ENCODE measurements around the gene SIRPA. TPM values are rescaled to one million over a fixed set of nuclear protein-coding genes. Genes with fewer than 3 reads are reported as not detected.

SIRPA gene
- total RNA-seq, 2 experiments from 2014 or later, result 0.60 to 0.64 TPM

DNA sequence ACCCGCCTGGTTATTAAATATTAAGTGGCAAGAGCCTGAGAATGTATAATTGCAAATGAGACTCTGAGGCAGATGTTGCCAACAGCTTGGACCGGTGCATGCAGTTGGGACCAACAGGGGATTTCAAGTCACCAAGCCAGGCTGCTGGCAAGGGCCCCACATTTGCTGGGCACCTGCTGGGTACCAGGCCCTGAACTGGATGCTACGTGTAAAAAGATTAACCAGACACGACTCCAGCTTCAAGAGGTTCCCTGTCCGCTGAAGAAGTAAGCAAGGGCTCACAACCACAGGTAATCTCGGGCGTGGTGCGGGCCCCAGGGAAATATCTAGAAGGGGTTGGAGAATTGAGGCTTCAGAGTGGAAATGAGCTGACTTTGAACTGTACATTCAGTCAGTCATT, 13.2 kb upstream of the SIRPA start:
- H3K27ac Mint-ChIP-seq, result no peak overlapping the region
- CTCF ChIA-PET, result no interaction called here

GRCh38 chr20:1883986-1884385, 11.2 kb upstream of the SIRPA start:
- ATAC-seq (ENCODE audit: poor library complexity), result no peak
- CTCF ChIA-PET, result no interaction called here

More for the DNA sequence above, 13.2 kb upstream of the SIRPA start:
- Histone ChIP-seq H3K9me3 (ENCODE audit: control insufficient read depth in 1 of 2, insufficient read depth in 1 of 2, low read length in 2 of 2) (no peaks in the 10 kb centered on the region), H3K36me3 (ENCODE audit: insufficient read depth, low read length) (no peaks in the 10 kb centered on the region), H3K27me3 (ENCODE audit: control insufficient read depth in 1 of 2, insufficient read depth in 2 of 2, low read length in 2 of 2) (peaks cover 0 to 3% of the 10 kb centered on the region in 2 experiments), H3K4me1 (ENCODE audit: insufficient read depth, low read length) (peaks cover 7% of the 10 kb centered on the region), H3K4me3 (ENCODE audit: low read length) (no peak overlapping the region), H3K27ac (ENCODE audit: low read depth in 1 of 2, low read length in 2 of 2) (no peak overlapping the region)
- TF ChIP-seq CTCF (IDR thresholded peaks at IDR 0.05), result no peak
- no peaks in the 10 kb centered on the region for H3K27me3 Mint-ChIP-seq
- H3K9me3 Mint-ChIP-seq, result no peaks in the 10 kb centered on the region
- no peaks in the 10 kb centered on the region for H3K36me3 Mint-ChIP-seq (ENCODE audit: low read depth)
- ATAC-seq (ENCODE audit: poor library complexity) (no peak), DNase-seq (no peak)
- no peak overlapping the region for H3K4me3 Mint-ChIP-seq
- POLR2A ChIA-PET, result no interaction called here
- intact Hi-C loops (cut with DNase I, micrococcal nuclease), result no loop called here
- H3K4me1 Mint-ChIP-seq (ENCODE audit: low read depth), result peaks cover 16% of the 10 kb centered on the region

GRCh38 chr20:1885254-1885653, 10.0 kb upstream of the SIRPA start:
- ChIA-PET POLR2A (no interaction called here), CTCF (no interaction called here)
- Histone ChIP-seq H3K4me1 (ENCODE audit: insufficient read depth, low read length) (peaks cover 7% of the 10 kb centered on the region), H3K9me3 (ENCODE audit: control insufficient read depth in 1 of 2, insufficient read depth in 1 of 2, low read length in 2 of 2) (no peaks in the 10 kb centered on the region), H3K4me3 (ENCODE audit: low read length) (no peak overlapping the region), H3K36me3 (ENCODE audit: insufficient read depth, low read length) (no peaks in the 10 kb centered on the region), H3K27ac (ENCODE audit: low read depth in 1 of 2, low read length in 2 of 2) (no peak overlapping the region), H3K27me3 (ENCODE audit: control insufficient read depth in 1 of 2, insufficient read depth in 2 of 2, low read length in 2 of 2) (peaks cover 3 to 20% of the 10 kb centered on the region in 2 experiments)
- intact Hi-C loops (cut with DNase I, micrococcal nuclease), result no loop called here
- Mint-ChIP-seq H3K27me3 (peaks cover 20% of the 10 kb centered on the region), H3K4me1 (ENCODE audit: low read depth) (peaks cover 16% of the 10 kb centered on the region), H3K27ac (no peak overlapping the region), H3K36me3 (ENCODE audit: low read depth) (no peaks in the 10 kb centered on the region), H3K9me3 (no peaks in the 10 kb centered on the region), H3K4me3 (no peak overlapping the region)
- no peak for ATAC-seq (ENCODE audit: poor library complexity)
- no peak for TF ChIP-seq CTCF (IDR thresholded peaks at IDR 0.05)
- no peak for DNase-seq

More at GRCh38 chr20:1883986-1884385, 11.2 kb upstream of the SIRPA start:
- peaks cover 4 to 8% of the 10 kb centered on the region in 2 experiments for H3K27me3 ChIP-seq (ENCODE audit: control insufficient read depth in 1 of 2, insufficient read depth in 2 of 2, low read length in 2 of 2)
- H3K4me3 ChIP-seq (ENCODE audit: low read length), result no peak overlapping the region
- H3K36me3 ChIP-seq (ENCODE audit: insufficient read depth, low read length), result no peaks in the 10 kb centered on the region
- Mint-ChIP-seq H3K27me3 (peaks cover 16% of the 10 kb centered on the region), H3K9me3 (no peaks in the 10 kb centered on the region), H3K27ac (no peak overlapping the region), H3K4me3 (no peak overlapping the region), H3K36me3 (ENCODE audit: low read depth) (no peaks in the 10 kb centered on the region), H3K4me1 (ENCODE audit: low read depth) (peaks cover 16% of the 10 kb centered on the region)
- DNase-seq, result no peak
- POLR2A ChIA-PET, result no interaction called here
- no peak overlapping the region for H3K27ac ChIP-seq (ENCODE audit: low read depth in 1 of 2, low read length in 2 of 2)
- TF ChIP-seq CTCF (IDR thresholded peaks at IDR 0.05), result no peak
- intact Hi-C loops (cut with DNase I, micrococcal nuclease), result no loop called here
- peaks cover 7% of the 10 kb centered on the region for H3K4me1 ChIP-seq (ENCODE audit: insufficient read depth, low read length)
- H3K9me3 ChIP-seq (ENCODE audit: control insufficient read depth in 1 of 2, insufficient read depth in 1 of 2, low read length in 2 of 2), result no peaks in the 10 kb centered on the region
